Measurements from ENCODE around the gene STX2. TPM values are rescaled to one million over a fixed set of nuclear protein-coding genes. Genes with fewer than 3 reads are reported as not detected.

STX2 gene
- total and polyA plus RNA-seq, 10 donors, result 7.4 to 18.4 (median 12.7) TPM

GRCh38 chr12:130796985-130797686 lies 41.9 kb downstream of the STX2 start:
- intact Hi-C loops (cut with DNase I; ENCODE audit: low total_unique reads), result no loop called here
- DNase-seq, result peak; percentile 65
- Histone ChIP-seq H3K27ac (peak overlapping the region in 4 of 8 donors; percentile 11 to 45 (median 22)), H3K9me3 (no peaks in the 10 kb centered on the region), H3K27me3 (replicated peaks in 1 of 7) (no peaks in the 10 kb centered on the region), H3K4me3 (peak overlapping the region in 1 of 8 donors; percentile 26), H3K36me3 (peaks cover 0 to 99% (median 37%) of the 10 kb centered on the region in 6 donors), H3K4me1 (no peaks in the 10 kb centered on the region)
- WGBS, 5 donors, result 74 to 83% (median 77%) methylated on average over 19 of the region's 19 CpGs
- TF ChIP-seq, protein P1, sequence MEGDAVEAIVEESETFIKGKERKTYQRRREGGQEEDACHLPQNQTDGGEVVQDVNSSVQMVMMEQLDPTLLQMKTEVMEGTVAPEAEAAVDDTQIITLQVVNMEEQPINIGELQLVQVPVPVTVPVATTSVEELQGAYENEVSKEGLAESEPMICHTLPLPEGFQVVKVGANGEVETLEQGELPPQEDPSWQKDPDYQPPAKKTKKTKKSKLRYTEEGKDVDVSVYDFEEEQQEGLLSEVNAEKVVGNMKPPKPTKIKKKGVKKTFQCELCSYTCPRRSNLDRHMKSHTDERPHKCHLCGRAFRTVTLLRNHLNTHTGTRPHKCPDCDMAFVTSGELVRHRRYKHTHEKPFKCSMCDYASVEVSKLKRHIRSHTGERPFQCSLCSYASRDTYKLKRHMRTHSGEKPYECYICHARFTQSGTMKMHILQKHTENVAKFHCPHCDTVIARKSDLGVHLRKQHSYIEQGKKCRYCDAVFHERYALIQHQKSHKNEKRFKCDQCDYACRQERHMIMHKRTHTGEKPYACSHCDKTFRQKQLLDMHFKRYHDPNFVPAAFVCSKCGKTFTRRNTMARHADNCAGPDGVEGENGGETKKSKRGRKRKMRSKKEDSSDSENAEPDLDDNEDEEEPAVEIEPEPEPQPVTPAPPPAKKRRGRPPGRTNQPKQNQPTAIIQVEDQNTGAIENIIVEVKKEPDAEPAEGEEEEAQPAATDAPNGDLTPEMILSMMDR (IDR thresholded peaks at IDR 0.05 in 8 of 11, conservative IDR thresholded peaks at IDR 0.05 in 3 of 11), result no peak
- TF ChIP-seq POLR2AphosphoS5 (IDR thresholded peaks at IDR 0.05), result peak in 1 of 3 donors; percentile 24
- no peak for TF ChIP-seq POLR2A (IDR thresholded peaks at IDR 0.05)

DNA sequence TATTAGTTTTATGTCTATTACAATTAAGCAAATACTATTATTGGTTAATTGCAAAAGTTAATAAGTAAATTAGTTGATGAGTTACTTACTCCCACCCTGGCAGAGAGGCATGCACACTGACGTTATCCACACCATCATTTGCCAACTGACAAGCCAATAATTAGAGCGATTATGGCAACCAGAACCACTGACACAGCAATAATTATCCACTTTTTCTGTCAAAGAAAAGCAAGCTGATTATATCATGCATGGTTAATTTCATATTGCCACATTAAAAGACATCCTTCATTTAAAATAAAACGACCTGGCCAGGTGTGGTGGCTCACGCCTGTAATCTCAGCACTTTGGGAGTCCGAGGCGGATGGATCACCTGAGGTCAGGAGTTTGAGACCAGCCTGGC lies 43.1 kb downstream of the STX2 start:
- no peaks in the 10 kb centered on the region for H3K27me3 ChIP-seq (replicated peaks in 1 of 7)
- H3K4me1 ChIP-seq, result no peaks in the 10 kb centered on the region
- DNase-seq, result no peak
- intact Hi-C loops (cut with DNase I; ENCODE audit: low total_unique reads), result no loop called here
- TF ChIP-seq, protein P1 (IDR thresholded peaks at IDR 0.05 in 8 of 11, conservative IDR thresholded peaks at IDR 0.05 in 3 of 11), result no peak
- TF ChIP-seq POLR2A (IDR thresholded peaks at IDR 0.05), result no peak
- WGBS, 5 donors, result 58 to 80% (median 74%) methylated on average over 6 of the region's 6 CpGs
- no peak overlapping the region for H3K4me3 ChIP-seq
- H3K36me3 ChIP-seq, result peaks cover 0 to 100% (median 38%) of the 10 kb centered on the region in 6 donors
- no peaks in the 10 kb centered on the region for H3K9me3 ChIP-seq
- no peak overlapping the region for H3K27ac ChIP-seq

DNA sequence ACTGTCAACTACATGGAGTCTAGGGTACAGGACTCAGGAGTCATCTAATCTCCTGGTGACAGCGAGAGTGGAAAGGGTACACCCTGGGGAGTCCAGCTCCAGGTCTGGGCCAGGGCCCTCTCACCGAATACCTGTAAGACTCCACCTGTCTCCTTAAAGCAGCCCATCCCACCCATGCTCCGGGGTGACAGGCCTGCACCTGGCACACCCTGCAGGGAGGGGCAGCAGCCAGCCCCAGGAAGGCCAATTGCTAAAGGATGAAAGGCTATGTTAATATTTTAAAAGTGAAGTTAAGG lies 45.5 kb downstream of the STX2 start:
- no peaks in the 10 kb centered on the region for H3K4me1 ChIP-seq
- no peak overlapping the region for H3K4me3 ChIP-seq
- no peaks in the 10 kb centered on the region for H3K27me3 ChIP-seq (replicated peaks in 1 of 7)
- H3K27ac ChIP-seq, result no peak overlapping the region
- no peaks in the 10 kb centered on the region for H3K9me3 ChIP-seq
- intact Hi-C loops (cut with DNase I; ENCODE audit: low total_unique reads), result no loop called here
- WGBS, 5 donors, result 86 to 93% (median 90%) methylated on average over 3 of the region's 3 CpGs
- DNase-seq, result peak; percentile 60
- H3K36me3 ChIP-seq, result peaks cover 0 to 98% (median 30%) of the 10 kb centered on the region in 6 donors
- TF ChIP-seq, protein P1 (IDR thresholded peaks at IDR 0.05 in 8 of 11, conservative IDR thresholded peaks at IDR 0.05 in 3 of 11), result no peak
- TF ChIP-seq POLR2AphosphoS5 (IDR thresholded peaks at IDR 0.05), result no peak
- no peak for TF ChIP-seq POLR2A (IDR thresholded peaks at IDR 0.05)

DNA sequence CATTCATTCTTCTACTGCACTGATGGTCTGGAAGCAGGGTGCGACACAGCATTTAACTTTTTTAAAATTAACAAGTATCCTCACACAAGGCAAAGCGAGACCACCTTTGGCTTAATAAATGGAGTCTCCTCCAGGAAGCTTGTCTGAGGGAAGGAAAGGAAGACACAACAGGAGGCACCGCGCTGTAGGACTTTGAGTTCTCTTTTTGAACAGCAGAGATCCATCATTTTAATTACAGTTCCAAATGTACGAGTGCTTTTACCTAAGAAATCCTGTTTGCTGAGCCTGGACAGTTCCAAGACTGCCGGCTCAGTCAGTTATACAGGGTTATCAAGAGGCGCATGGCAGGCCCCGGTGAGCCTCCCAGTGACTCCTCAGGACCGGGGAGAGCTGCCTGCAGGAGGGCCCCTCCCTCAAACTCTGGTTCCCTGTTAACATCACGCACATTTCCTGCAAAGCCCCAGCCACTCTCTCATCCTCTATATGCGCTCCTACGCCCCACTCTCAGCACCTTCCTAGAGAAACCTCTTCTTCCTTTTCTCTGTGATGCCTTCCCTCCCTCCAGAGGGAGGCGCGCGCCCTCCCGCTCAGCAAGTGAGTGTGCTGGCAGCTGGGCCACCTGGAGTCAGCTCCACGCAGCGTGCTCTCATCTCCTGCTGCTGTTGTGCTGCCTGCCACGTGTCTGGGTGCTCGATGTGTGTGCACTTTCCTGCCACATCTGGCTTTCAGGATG lies 46.1 kb downstream of the STX2 start:
- Histone ChIP-seq H3K36me3 (peaks cover 0 to 98% (median 27%) of the 10 kb centered on the region in 6 donors), H3K4me3 (no peak overlapping the region), H3K27ac (no peak overlapping the region), H3K4me1 (no peaks in the 10 kb centered on the region), H3K9me3 (no peaks in the 10 kb centered on the region), H3K27me3 (replicated peaks in 1 of 7) (no peaks in the 10 kb centered on the region)
- DNase-seq, result peak; percentile 47
- intact Hi-C loops (cut with DNase I; ENCODE audit: low total_unique reads), result no loop called here
- TF ChIP-seq, protein P1 (IDR thresholded peaks at IDR 0.05 in 8 of 11, conservative IDR thresholded peaks at IDR 0.05 in 3 of 11), result no peak
- TF ChIP-seq POLR2AphosphoS5 (IDR thresholded peaks at IDR 0.05), result no peak
- no peak for TF ChIP-seq POLR2A (IDR thresholded peaks at IDR 0.05)
- 80 to 91% (median 84%) methylated on average over 20 of the region's 20 CpGs for WGBS, 5 donors

All from spleen (tissue), 11 donors.